ENCODE data around the gene PHB1.
"Not testable (repeated sequence)": the region's sequence is repeated elsewhere in the genome, so short reads cannot be mapped to it uniquely, and the experiment has no call there.

Gene PHB1

DNA sequence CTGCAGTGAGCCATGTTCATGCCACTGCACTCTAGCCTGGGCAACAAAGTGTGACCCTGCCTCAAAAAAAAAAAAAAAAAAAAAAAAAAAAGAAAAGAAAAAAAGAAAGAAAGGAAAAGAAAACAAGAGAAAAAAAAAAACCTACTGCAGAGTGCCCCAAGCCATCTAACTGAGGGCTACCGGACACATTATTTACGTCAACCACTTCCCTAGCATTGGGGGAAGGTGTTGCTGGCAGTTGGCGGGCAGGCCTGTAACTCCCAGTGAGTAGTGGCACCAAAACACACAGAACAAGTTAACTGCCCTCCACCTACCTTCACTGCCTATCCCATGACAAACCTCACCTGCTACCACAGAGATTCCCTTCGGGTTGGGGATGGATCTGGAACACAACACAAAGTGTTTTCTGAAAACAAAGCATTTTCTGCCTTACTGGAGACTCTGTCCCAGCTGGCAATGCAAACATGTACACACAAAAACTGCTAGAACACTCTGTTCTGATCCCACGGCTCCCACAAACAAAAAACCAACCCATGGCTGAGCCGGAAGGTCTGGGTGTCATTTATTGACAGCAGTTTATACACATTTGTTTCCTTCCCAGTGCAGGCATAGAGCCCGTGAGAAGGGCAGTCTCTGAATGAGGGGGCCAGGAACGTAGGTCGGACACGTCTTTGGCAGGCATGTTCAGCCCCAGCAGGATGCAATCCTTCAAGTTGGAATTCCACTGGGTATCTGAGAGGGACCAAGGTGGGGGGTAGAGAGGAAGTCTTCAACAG, 11.0 kb downstream of the PHB1 start:
- no peak for DNase-seq

- DNase-seq, result no peak
These were observed 12.0 kb downstream of the PHB1 start for GRCh38 chr17:49402706-49403105.

DNA sequence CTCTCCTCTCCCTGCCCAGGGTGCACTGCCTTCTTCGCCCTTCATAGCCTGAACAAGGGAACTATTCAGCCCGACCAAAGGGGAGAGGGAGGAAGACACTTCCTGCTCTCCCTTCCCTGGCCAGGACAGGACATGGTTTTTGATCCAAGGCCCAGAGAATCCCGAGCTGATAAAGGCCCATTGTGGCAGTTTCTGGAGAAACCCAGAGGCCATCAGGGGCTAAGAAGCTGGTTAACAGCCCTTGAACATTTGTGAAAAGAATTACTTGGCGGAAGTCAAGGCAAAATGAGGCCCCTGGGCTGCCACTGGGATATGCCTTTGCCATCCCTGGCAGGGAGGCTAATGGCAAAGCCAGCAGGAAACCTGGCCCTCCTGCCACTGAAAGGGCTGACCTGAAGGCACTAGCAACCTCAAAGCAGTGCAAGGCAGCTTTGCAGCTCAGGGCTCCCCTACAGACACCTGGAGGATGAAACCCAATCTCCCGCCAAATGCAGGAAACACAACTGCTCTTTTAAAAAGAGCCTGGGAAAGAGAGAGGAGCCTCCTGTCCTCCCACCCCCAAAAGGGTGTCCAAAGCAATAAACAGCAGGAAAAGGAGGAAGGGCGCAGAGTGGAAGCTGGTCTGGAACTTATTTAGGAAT, 12.6 kb downstream of the PHB1 start:
- no peak for DNase-seq

GRCh38 chr17:49399995-49400394, 14.7 kb downstream of the PHB1 start:
- DNase-seq, result no peak

DNA sequence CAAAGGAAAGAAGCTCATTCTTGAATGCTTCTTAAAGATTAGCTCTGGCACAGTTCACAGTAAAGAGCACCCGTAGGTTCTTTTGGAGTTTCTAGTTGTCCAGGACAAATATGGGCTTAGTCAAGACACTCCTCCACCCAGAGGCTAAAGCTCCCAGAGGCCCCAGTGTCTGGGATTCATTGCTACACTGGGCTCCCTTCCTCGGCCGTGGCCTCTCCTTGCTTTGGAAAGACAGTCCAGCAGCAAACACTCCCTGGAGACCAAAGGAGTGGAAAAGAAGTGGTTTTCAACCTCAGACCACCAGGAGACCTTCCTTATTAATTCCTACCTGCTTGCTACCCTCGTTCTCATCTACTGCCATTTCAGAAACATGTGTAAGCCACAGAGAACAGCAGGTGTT, 17.1 kb downstream of the PHB1 start:
- DNase-seq, result no peak

DNA sequence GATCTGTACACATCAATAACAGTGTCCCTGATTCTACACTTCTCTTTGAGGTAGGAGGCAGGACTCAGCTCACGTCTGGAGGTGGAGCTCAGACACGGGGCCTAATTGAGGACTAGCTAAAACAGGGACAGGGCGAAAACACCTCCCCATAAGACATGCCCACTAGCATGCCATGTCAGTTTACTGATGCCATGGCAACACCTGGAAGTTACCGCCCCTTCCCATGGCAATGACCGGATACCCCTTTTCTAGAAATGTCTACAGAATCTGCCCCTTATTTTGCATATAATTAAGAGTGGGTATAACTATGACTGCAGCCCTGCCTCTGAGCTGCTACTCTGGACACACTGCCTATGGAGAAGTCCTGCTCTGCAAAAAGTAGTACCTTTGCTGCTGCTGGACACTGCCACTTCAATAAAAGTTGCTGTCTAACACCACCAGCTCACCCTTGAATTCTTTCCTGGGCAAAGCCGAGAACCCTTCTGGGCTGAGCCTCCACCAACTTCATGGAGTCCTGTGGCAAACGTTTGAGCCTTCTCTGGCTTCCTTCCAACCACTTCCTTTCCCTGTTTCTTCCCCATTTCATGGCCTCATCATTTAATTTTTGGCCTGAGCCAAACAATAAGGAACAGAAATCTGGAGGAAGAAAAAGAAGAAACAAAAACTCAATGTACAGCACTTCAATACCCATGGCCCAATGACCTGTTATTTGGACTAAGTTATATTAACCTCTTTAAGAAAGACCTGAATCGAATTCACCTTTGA, 21.0 kb downstream of the PHB1 start:
- no peak for DNase-seq

DNA sequence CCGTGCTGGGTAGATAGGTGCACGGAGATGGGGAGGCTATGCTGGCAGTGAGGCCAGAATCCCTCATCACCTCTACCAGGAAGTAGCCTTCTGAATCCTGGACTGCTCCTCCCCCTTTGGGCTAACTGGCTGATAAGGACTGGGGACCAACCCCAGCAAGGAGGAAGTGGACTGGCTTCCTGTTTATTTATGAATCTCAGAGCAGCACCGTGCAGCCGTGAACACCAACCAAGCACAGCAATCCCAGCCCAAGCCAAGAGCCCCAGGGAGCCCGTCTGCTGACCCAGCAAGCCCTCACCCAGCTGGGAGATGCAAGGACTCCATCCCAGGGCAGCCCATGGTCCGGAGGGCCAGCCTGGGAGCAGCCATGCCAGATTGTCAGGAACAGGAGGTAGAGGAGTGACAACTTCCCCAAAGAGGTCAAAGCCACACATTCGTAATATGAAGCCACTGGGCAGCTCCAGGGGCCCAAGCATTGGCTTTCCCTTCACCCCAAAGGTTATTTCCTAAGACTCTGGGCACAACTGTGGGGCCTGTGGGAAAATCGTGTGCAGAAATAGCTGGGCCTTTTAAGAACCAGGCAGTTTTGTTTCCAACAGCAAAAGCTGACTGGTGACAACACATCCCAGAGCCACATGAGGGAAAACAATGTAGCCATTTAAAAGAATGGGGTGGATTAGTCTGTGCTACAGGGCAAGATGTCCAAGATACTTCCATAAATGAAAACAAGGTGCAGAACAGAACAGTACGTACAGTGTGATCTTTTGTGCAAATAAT, 23.9 kb downstream of the PHB1 start:
- DNase-seq, result no peak

- not testable (repeated sequence) for DNase-seq
These were observed 25.0 kb downstream of the PHB1 start for GRCh38 chr17:49389514-49390347.

DNA sequence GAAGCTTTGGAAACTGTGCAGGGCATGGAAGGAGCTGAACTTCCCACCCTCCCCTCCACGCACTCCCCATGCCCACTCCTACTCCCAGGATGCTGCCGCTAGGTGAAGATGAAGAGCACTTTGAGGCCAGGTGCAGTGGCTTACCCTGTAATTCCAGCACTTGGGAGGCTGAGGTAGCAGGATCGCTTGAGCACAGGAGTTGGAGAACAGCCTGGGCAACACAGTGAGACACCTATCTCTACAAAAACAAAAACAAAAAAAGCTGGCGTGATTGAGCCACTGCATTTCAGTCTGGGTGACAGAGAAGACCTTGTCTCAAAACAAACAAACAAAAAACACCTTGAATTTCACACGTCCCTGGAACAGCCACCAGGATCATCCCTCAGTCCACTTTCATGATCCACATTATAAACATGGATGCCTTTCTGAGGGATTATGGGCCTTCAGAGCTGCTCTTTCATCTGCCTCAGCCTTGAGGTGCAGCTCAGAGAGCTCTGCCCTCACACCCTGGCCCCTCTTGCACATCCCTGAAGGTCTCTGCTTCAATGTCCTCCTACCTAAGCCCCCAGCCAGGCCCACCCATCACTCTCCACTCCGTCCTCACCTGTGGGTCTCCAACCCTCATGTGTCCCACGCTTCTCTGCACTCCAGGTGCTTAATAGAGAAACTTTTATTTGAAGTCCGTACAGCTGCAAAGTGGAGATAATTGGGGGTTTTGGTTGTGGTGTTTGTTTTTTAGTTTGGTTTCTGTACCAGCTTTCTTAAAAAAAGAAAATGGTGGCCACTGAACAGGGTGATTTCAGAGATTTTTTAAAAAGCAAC, 25.8 kb downstream of the PHB1 start:
- no peak for DNase-seq

GRCh38 chr17:49388290-49388640, 26.4 kb downstream of the PHB1 start:
- DNase-seq, result no peak

DNA sequence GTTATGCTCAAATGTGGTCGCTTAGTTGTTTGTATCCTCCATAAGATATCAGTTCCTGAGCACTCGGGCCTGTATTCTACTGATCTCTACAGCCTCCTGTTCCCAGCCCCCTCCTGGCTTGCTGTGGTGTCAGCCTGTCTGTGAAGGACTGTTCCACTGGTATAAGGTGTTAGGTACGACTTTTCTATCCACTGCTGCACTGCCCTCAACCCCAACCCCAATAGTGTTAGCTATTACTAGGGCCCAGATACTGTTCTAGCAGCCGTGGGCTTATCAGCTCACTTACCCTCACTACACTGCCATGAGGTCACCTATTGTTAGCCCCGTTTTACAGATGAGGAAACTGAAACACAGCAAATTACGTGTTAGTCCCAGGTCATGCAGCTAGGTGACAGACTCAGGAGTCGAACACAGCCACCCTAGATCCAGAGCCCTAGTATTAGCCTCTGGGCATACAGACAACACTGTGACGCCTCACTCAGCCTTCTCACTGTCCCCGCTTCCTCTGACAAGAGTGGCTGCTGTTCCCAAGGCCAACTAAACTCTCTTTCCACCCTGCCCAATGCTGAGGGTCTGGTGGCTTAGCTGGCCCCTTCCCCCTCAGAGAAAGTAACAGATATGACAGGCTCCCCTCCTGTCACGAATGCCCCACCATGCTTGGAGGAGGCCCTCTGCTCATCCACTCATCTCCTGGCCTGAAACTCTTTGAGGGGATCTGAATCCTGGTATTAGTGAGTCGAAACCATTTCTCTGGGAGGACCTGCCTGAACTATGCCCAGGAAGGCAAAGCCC, 27.0 kb downstream of the PHB1 start:
- no peak for DNase-seq

GRCh38 chr17:49386373-49386772, 28.3 kb downstream of the PHB1 start:
- DNase-seq, result no peak

DNA sequence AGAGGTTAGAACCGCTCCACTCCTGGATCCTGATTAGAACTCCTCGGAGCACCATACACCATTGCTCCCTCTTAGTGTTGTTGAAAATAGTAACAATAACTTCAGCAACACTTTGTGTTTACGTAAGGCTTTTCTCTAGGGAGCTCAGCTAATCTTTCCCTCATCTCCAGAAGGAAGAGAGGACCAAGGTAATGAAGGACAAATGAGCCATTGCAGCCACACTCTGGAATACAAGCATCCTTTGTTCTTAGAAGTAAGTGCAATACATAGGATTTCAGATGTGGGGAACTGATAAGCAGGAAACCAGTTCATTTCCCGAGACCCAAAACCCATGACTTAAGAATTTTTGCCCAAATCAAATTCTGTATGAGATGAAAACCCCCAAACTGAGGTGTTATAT, 29.7 kb downstream of the PHB1 start:
- DNase-seq, result no peak

DNA sequence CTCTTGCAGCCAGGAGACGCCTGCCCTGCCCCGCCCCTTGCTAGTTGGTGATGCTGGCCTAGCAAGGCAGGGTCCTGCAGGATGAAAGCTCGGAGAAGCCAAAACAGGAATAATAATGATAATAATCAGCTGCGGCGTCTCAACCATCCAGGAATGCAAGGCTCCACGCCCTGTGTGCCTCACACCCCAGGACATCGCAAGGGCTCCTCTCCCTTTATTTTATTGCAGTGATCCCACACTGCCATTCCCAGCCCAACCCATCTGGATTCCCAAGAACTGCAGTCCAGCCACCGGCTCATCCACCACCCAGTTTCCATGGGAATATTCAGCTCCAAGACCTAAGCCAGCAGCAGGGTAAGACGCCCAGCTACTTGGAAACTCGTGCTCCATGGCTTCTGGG, 31.6 kb downstream of the PHB1 start:
- no peak for DNase-seq

DNA sequence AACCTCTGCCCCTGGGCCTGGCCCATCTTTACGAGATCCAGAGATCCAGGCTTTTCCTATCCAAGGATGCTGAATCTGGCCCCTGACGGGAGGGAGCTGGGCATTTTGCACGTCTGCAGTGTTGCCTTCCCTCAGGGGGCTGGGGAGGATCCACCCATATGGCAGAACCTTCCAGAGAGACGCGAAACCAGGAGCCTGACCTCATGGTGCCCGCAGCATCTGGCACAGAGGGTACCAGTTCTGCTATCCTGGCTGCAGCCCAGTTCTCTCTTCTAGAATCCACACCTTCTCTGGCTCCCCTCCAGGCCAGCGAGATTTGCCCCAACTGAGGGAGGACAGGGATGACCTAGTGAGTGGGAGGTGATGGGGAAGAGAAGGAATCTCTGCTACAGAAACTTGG, 32.1 kb downstream of the PHB1 start:
- no peak for DNase-seq

- no peak for DNase-seq
These were observed 32.9 kb downstream of the PHB1 start for GRCh38 chr17:49381793-49382192.

GRCh38 chr17:49381033-49381432, 33.6 kb downstream of the PHB1 start:
- DNase-seq, result no peak

- no peak for DNase-seq
These were observed 34.8 kb downstream of the PHB1 start for GRCh38 chr17:49379926-49380325.

DNA sequence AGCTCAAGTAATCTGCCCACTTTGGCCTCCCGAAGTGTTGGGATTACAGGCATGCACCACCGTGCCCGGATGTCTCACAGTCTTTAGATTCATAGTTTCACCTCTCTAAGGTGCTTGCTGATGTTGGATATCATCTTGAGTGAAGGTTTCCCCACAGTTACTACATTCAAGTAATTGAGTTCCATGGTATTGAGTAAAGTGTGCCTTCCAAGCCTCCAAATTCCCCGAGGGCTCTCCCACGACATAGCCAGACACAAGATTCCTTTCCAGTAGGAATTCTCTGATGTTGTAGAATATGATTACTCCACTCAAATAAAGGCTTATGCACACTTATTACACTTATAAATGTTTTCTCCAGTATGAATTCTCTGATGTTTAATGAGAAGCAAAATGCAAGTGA, 36.4 kb downstream of the PHB1 start:
- no peak for DNase-seq

DNA sequence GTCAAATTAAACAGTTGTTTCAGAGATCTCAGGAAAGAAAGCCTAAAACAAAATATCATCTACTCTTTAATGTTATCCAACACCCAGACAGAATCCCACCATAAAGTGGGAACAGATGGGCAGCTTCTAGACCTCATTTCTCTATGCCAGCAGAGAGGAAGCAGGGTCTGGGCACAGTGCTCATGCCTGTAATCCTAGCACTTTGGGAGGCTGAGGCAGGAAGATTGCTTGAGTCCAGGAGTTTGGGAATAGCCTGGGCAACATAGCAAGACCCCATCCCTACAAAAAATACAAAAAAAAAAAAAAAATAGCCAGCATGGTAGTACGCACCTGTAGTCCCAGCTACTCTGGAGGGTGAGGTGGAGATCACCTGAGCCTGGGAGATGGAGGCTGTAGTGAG, 39.1 kb downstream of the PHB1 start:
- no peak for DNase-seq

GRCh38 chr17:49373115-49373514, 41.6 kb downstream of the PHB1 start:
- no peak for DNase-seq
